Neutrophil (primary cell): ENCODE data around the gene ABCA3.
"Not testable (repeated sequence)": the region's sequence is repeated elsewhere in the genome, so short reads cannot be mapped to it uniquely, and the experiment has no call there.

Experiments
- H3K27ac ChIP-seq: fragments of 200-600 bp; sonication (generic); 2 replicates; pipeline ENCODE4 v1.5.1; 2016; ENCODE audit warnings: mild to moderate bottlenecking, moderate library complexity
- H3K27me3 ChIP-seq: fragments of 200-600 bp; sonication (generic); 2 replicates; pipeline ENCODE4 v1.6.0; 2016; ENCODE audit warnings: mild to moderate bottlenecking
- H3K36me3 ChIP-seq: fragments of 200-600 bp; sonication (generic); 2 replicates; pipeline ENCODE4 v1.5.1; 2017
- H3K4me1 ChIP-seq, 2 experiments: fragments of 200-600 bp in 1 of 2; sonication (generic) in 1 of 2; 1 replicate in 1 of 2; 2 replicates in 1 of 2; pipeline versions ENCODE4 v1.5.1 to v1.6.1; 2013 to 2016; ENCODE audit warnings: low read depth in 1 of 2, low read length in 1 of 2, mild to moderate bottlenecking in 1 of 2, moderate library complexity in 1 of 2; ENCODE audit not compliant: control insufficient read depth in 1 of 2, insufficient read depth in 1 of 2
- H3K4me3 ChIP-seq, 2 experiments: fragments of 200-600 bp in 1 of 2; sonication (generic) in 1 of 2; 1 replicate in 1 of 2; 2 replicates in 1 of 2; pipeline ENCODE4 v1.5.1; 2013 to 2016; ENCODE audit warnings: low read depth in 1 of 2, low read length in 1 of 2, mild to moderate bottlenecking in 1 of 2, moderate library complexity in 1 of 2
- H3K9me3 ChIP-seq: fragments of 200-600 bp; sonication (generic); 2 replicates; pipeline ENCODE4 v1.5.1; 2016
- TF ChIP-seq, protein P1 (sequence below): fragments of 200-600 bp; sonication (generic); IDR thresholded peaks from 2 replicates; pipeline ENCODE4 v1.5.1; 2016; ENCODE audit warnings: antibody characterized with exemption

ABCA3 gene

DNA sequence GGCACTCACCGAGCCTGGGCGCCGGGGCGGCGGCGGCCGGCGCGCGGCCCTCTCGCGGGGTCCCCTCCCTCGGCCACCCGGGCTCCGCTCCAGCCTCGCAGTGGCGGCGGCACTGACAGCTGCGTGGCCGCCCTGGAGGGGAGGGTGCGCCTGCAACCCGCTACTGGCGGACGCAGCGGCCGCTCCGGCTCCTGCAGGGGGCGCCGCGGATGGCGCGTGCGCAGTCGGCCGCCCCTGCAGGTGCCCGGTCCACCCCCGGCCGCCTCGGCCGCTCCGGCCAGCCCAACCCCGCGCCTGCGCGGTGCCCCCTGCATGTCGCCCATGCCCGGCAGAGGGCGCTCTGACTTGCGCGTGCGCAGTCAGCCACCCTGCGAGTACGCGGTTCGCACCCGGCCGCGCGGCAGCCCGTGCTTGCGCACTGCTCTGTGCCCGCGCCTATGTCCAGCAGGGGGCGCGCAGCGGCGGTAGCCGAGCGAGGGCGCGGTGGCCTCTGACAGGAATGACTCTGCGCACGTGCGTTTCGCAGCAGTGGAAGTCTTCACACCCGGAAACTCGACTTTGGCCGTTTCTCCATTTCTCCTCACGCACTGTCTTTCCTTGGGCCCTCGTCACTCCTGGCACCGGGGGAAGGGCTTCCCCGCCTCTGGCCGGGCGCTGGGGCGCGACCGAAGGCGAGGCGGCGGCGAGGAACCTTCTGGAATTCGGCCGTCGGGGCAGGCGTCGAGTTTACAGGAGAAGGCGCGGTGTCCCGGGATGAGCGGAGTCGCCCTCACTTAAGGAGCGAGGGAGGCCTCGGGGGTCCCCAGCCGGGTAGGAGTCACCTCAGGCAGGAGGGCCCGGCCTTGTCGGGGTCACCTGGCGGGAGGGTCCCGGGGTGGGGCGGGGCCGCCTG lies at the start of gene ABCA3:
Gene ABCA3 (minus strand): TSS at position 165 of the 892 bp plus-strand sequence. CDS start 14,262 bp downstream, outside the sequence.
- Histone ChIP-seq H3K27me3 (peaks cover 85% of the 10 kb centered on the region), H3K27ac (peak within 1 kb of the TSS; percentile 31), H3K9me3 (no peaks in the 10 kb centered on the region), H3K4me3 (peak within 1 kb of the TSS; percentile 50 to 69), H3K36me3 (no peaks in the 10 kb centered on the region), H3K4me1 (peaks cover 13 to 19% of the 10 kb centered on the region in 2 experiments)
- TF ChIP-seq, protein P1, sequence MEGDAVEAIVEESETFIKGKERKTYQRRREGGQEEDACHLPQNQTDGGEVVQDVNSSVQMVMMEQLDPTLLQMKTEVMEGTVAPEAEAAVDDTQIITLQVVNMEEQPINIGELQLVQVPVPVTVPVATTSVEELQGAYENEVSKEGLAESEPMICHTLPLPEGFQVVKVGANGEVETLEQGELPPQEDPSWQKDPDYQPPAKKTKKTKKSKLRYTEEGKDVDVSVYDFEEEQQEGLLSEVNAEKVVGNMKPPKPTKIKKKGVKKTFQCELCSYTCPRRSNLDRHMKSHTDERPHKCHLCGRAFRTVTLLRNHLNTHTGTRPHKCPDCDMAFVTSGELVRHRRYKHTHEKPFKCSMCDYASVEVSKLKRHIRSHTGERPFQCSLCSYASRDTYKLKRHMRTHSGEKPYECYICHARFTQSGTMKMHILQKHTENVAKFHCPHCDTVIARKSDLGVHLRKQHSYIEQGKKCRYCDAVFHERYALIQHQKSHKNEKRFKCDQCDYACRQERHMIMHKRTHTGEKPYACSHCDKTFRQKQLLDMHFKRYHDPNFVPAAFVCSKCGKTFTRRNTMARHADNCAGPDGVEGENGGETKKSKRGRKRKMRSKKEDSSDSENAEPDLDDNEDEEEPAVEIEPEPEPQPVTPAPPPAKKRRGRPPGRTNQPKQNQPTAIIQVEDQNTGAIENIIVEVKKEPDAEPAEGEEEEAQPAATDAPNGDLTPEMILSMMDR = peak; percentile 96

DNA sequence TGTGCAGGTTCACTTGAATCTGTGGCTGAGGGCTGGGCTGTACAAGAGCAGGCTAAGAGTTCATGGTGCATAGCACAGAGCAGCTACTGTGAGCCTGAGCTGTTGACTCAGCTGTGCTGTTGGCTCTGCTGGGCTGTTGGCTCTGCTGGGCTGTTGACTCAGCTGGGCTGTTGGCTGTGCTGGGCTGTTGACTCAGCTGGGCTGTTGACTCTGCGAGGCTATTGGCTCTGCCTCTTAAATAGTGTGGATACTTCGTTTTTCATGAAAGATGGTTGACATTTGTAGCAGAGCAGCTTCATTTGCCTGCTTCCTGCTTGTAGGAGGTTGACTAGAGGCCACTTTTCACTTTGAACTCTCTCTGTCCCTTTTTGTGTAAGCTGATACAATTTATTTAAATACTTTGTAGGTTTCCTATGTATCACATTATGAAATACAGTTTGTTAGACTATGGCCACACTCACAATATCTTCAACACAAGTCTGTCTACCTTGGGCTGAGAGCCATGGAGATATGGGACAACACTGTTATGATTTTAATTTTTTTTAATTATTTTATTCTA lies 48.4 kb upstream of the ABCA3 start:
- no peak overlapping the region for H3K27ac ChIP-seq
- H3K4me3 ChIP-seq = no peak overlapping the region
- H3K4me1 ChIP-seq = peaks cover 0 to 5% of the 10 kb centered on the region in 2 experiments
- H3K36me3 ChIP-seq = no peaks in the 10 kb centered on the region
- H3K27me3 ChIP-seq = peaks cover 2% of the 10 kb centered on the region
- H3K9me3 ChIP-seq = no peaks in the 10 kb centered on the region
- TF ChIP-seq, protein P1 = no peak

DNA sequence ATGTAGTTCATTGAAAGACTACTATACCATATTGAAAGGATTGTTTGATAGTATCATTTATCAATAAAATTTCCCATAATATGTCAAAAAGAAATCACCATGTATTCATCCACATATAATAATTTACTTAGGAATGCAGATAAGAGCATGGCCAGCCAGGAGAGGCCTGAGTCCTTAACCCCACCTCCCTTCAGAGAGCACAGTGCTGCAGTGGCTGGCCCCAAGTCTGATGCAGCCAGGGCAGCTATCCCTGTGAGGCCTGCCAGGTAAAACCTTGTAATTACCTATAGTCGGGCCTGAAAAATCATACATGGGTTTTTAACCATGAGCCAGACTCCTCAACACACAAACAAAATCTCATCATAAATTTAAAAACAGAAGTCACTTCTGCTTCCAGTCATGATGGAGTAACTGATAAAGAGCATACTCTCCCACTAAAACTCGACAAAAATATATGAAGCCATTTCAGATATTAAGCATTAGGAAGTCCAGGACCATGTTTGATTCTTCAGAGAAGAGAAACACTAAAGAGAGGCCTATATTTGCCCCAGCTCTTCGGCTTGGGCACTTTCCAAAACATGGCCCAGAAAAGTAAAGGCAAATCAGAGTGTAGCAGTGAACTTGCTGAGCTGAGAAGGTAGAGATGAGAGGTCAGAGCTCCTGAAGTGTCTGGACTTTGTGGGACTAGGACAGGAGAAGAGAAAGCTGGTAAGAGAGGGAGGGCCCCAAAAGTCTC lies 47.8 kb upstream of the ABCA3 start:
- TF ChIP-seq, protein P1 = no peak
- Histone ChIP-seq H3K27me3 (no peaks in the 10 kb centered on the region), H3K9me3 (no peaks in the 10 kb centered on the region), H3K4me3 (no peak overlapping the region), H3K27ac (no peak overlapping the region), H3K4me1 (peaks cover 3 to 11% of the 10 kb centered on the region in 2 experiments), H3K36me3 (no peaks in the 10 kb centered on the region)

DNA sequence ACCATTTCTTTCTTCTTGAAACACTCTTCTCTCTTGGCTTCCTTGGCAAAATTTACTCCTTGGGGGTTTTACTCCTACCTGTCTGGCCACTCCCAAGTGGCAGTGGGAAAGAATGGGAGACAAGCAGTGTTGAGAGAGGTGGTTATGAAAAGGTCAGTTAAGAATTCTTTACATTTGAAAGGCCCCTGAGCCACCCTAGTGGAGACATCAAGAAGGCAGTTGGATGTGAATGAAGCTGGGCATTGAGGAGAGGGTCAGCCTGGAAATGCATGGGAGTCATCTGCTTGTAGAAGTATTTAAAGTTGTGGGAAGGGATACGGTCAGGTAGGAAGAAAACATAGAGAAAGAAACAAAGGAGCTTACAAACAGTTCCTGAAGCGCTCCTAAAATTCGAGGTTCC lies 46.5 kb upstream of the ABCA3 start:
- TF ChIP-seq, protein P1 = no peak
- H3K9me3 ChIP-seq = no peaks in the 10 kb centered on the region
- peaks cover 3 to 12% of the 10 kb centered on the region in 2 experiments for H3K4me1 ChIP-seq
- no peak overlapping the region for H3K27ac ChIP-seq
- H3K36me3 ChIP-seq = no peaks in the 10 kb centered on the region
- H3K4me3 ChIP-seq = no peak overlapping the region
- H3K27me3 ChIP-seq = no peaks in the 10 kb centered on the region

DNA sequence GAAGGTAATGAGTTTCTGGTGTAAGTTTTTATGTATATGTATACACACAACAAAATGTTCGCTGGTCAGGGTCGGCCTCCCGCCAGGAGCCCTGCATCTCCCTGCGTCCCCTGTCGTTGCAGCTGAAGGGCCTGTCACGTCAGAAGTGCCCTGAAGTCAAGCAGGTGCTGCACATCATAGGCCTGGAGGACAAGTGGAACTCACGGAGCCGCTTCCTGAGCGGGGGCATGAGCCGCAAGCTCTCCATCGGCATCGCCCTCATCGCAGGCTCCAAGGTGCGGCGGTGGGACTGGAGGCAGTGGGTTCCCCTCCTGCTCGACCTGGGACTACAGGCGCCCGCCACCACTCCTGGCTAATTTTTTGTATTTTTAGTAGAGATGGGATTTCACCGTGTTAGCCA lies 45.5 kb upstream of the ABCA3 start:
- not testable (repeated sequence) for H3K27ac ChIP-seq, H3K9me3 ChIP-seq, H3K4me3 ChIP-seq, H3K36me3 ChIP-seq, H3K27me3 ChIP-seq
- H3K4me1 ChIP-seq = peaks cover 3 to 12% of the 10 kb centered on the region in 2 experiments
